Stimulated activated naive CD8-positive, alpha-beta T cell treated with anti-CD3 and anti-CD28 coated beads, Interleukin-15, Interleukin-2, amounts not matched to agents 100 U/mL and 50 U/mL, for 24 hours (primary cell): ENCODE results near the gene CMSS1.
A peak's percentile ranks its signal among the peaks of the same experiment; 100 is the strongest.

Source experiments
- ATAC-seq: fragments of 150-1000 bp; cut with Tn5 transposase; one replicate; pipeline ENCODE4 v1.10.0; 2021
- DNase-seq: peaks from one replicate; pipeline ENCODE4 v3.0.0; 2021

Gene CMSS1

GRCh38 chr3:99934975-99935797 is 117.5 kb downstream of the CMSS1 start:
- ATAC-seq (no peak), DNase-seq (no peak)

GRCh38 chr3:99938270-99938911 is 120.7 kb downstream of the CMSS1 start:
- peak; percentile 24 for ATAC-seq

GRCh38 chr3:99939876-99940275 is 122.2 kb downstream of the CMSS1 start:
- ATAC-seq (no peak), DNase-seq (no peak)

More at GRCh38 chr3:99938270-99938911, 120.7 kb downstream of the CMSS1 start:
- DNase-seq: no peak

GRCh38 chr3:99940350-99940749 is 122.7 kb downstream of the CMSS1 start:
- ATAC-seq (no peak), DNase-seq (no peak)

GRCh38 chr3:99941211-99941610 is 123.5 kb downstream of the CMSS1 start:
- no peak for ATAC-seq

GRCh38 chr3:99943931-99944761 is 126.5 kb downstream of the CMSS1 start:
- DNase-seq (no peak), ATAC-seq (no peak)

More at GRCh38 chr3:99941211-99941610, 123.5 kb downstream of the CMSS1 start:
- no peak for DNase-seq

- ATAC-seq (peak; percentile 43), DNase-seq (no peak)
These were observed 127.8 kb downstream of the CMSS1 start for GRCh38 chr3:99945328-99945995.

- ATAC-seq (no peak), DNase-seq (no peak)
These were observed 129.7 kb downstream of the CMSS1 start for GRCh38 chr3:99947356-99947755.

- ATAC-seq (no peak), DNase-seq (no peak)
These were observed 130.9 kb downstream of the CMSS1 start for GRCh38 chr3:99948467-99949089.

GRCh38 chr3:99949956-99950670 is 132.5 kb downstream of the CMSS1 start:
- no peak for ATAC-seq
- DNase-seq: no peak

GRCh38 chr3:99950921-99951320 is 133.3 kb downstream of the CMSS1 start:
- ATAC-seq (no peak), DNase-seq (no peak)

GRCh38 chr3:99951701-99952100 is 134.0 kb downstream of the CMSS1 start:
- ATAC-seq: no peak
- DNase-seq: no peak

GRCh38 chr3:99952306-99952705 is 134.6 kb downstream of the CMSS1 start:
- no peak for ATAC-seq
- no peak for DNase-seq

GRCh38 chr3:99953596-99953995 is 135.9 kb downstream of the CMSS1 start:
- ATAC-seq (no peak), DNase-seq (no peak)

GRCh38 chr3:99954914-99955644 is 137.4 kb downstream of the CMSS1 start:
- DNase-seq (no peak), ATAC-seq (no peak)

- ATAC-seq (no peak), DNase-seq (no peak)
These were observed 138.3 kb downstream of the CMSS1 start for GRCh38 chr3:99955773-99956562.

GRCh38 chr3:99957151-99957796 is 139.6 kb downstream of the CMSS1 start:
- ATAC-seq (no peak), DNase-seq (no peak)

- ATAC-seq (no peak), DNase-seq (no peak)
These were observed 140.7 kb downstream of the CMSS1 start for GRCh38 chr3:99958222-99958912.
